Nephron progenitor cell (in vitro differentiated cells): ENCODE measurements around the gene BPIFB4.

ENCODE experiments used
- DNase-seq: peaks from one replicate; pipeline ENCODE4 v3.0.0; 2021
- H3K27ac Mint-ChIP-seq: 2 replicates; pipeline ENCODE4 v1.8.0; 2021; ENCODE audit warnings: mild to moderate bottlenecking, moderate library complexity, mixed read lengths
- H3K27me3 Mint-ChIP-seq: 2 replicates; pipeline ENCODE4 v1.8.0; 2021; ENCODE audit warnings: mild to moderate bottlenecking, low read depth, mixed read lengths; ENCODE audit not compliant: poor library complexity
- H3K36me3 Mint-ChIP-seq: 2 replicates; pipeline ENCODE4 v1.8.0; 2021; ENCODE audit warnings: low read depth, mixed read lengths
- H3K4me1 Mint-ChIP-seq: 2 replicates; pipeline ENCODE4 v1.8.0; 2021; ENCODE audit warnings: mixed read lengths
- H3K4me3 Mint-ChIP-seq: 2 replicates; pipeline ENCODE4 v1.8.0; 2021; ENCODE audit warnings: mild to moderate bottlenecking, moderate library complexity, mixed read lengths
- H3K9me3 Mint-ChIP-seq: 2 replicates; pipeline ENCODE4 v1.8.0; 2021; ENCODE audit warnings: mild to moderate bottlenecking, moderate library complexity, mixed read lengths
- TF ChIP-seq, protein P1 (sequence below): fragments of 200-600 bp; sonication (generic); IDR thresholded peaks from 2 replicates; pipeline ENCODE4 v1.5.0; 2021; ENCODE audit warnings: antibody characterized with exemption

Gene BPIFB4

DNA sequence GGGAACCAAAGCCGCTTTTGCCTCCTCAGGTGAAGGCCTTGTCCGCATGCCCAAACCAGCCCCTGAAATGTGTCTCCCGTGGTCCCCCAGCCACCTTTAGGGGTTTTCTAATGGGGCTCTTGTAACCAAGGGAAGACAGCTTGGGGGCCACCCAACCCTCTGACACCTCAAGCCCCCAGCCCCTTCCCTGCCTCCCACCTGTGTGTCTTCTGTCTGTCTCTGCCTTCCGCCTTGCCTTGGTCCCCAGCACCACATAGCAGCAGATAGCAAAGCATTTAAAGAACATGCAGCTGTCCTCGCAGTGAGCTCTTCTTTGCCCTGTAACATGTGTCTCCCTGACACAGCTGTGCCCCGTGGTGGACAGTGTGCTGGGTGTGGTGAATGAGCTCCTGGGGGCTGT lies 16.2 kb upstream of the BPIFB4 start:
- no peaks in the 10 kb centered on the region for H3K9me3 Mint-ChIP-seq

DNA sequence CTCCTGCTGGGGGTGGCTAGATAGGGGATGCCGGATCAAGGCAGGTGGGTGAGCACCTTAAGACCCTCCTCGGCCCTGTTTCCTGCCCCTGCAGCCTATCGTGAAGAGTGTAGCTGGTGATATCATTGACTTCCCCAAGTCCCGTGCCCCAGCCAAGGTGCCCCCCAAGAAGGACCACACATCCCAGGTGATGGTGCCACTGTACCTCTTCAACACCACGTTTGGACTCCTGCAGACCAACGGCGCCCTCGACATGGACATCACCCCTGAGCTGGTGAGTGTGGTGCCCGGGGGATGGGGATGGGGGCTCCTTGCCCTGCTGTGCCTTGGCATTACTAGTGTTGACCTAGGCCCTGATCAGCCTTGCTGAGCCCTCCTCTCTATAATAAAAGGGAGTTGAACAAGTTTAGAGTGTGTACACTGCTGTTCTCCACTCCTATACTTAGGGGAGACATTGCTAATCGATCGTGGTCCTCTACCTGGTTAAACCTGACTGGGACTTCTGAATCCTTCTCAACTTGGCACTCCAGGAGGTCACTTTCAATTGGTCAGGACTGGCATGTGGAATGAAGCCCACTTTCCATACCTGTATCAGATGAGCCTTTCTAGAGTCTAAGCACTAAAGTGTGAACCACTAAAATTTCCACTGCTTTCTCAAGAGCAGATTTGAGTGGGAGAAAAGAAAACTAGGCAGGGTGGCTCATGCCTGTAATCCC lies 14.7 kb upstream of the BPIFB4 start:
- Mint-ChIP-seq H3K9me3 (no peaks in the 10 kb centered on the region), H3K4me1 (peaks cover 4% of the 10 kb centered on the region), H3K27me3 (peaks cover 14% of the 10 kb centered on the region), H3K36me3 (no peaks in the 10 kb centered on the region), H3K4me3 (no peak overlapping the region), H3K27ac (no peak overlapping the region)
- no peak for DNase-seq
- TF ChIP-seq, protein P1, sequence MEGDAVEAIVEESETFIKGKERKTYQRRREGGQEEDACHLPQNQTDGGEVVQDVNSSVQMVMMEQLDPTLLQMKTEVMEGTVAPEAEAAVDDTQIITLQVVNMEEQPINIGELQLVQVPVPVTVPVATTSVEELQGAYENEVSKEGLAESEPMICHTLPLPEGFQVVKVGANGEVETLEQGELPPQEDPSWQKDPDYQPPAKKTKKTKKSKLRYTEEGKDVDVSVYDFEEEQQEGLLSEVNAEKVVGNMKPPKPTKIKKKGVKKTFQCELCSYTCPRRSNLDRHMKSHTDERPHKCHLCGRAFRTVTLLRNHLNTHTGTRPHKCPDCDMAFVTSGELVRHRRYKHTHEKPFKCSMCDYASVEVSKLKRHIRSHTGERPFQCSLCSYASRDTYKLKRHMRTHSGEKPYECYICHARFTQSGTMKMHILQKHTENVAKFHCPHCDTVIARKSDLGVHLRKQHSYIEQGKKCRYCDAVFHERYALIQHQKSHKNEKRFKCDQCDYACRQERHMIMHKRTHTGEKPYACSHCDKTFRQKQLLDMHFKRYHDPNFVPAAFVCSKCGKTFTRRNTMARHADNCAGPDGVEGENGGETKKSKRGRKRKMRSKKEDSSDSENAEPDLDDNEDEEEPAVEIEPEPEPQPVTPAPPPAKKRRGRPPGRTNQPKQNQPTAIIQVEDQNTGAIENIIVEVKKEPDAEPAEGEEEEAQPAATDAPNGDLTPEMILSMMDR, result no peak

More for the DNA sequence above, 16.2 kb upstream of the BPIFB4 start:
- DNase-seq, result no peak
- Mint-ChIP-seq H3K27me3 (peaks cover 10% of the 10 kb centered on the region), H3K4me3 (no peak overlapping the region), H3K4me1 (peaks cover 4% of the 10 kb centered on the region), H3K27ac (no peak overlapping the region), H3K36me3 (no peaks in the 10 kb centered on the region)
- TF ChIP-seq, protein P1, result no peak

DNA sequence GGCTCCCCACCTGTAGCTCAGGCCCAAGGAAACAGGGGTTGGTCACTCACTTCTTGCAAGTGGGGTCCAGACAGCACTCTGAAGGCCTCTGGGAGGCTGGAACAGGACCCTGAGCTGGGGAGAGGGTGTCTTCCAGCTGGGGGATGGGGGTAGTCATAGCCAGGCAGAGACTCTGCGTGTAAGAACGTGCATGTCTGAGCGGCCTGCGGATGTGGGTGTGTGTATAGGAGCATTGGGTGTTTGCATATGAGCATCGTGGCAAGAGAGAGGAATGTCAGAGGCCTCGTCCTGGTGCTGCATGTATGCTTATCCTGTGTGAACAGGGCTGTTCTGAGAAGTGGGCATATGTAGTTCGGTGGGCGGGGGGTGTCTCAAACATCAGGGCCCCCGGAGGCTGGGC lies 13.7 kb upstream of the BPIFB4 start:
- H3K27ac Mint-ChIP-seq, result no peak overlapping the region
- H3K4me3 Mint-ChIP-seq, result no peak overlapping the region
- no peak for DNase-seq
- H3K36me3 Mint-ChIP-seq, result no peaks in the 10 kb centered on the region
- peaks cover 14% of the 10 kb centered on the region for H3K27me3 Mint-ChIP-seq
- no peaks in the 10 kb centered on the region for H3K9me3 Mint-ChIP-seq
- TF ChIP-seq, protein P1, result no peak
- H3K4me1 Mint-ChIP-seq, result peaks cover 4% of the 10 kb centered on the region

DNA sequence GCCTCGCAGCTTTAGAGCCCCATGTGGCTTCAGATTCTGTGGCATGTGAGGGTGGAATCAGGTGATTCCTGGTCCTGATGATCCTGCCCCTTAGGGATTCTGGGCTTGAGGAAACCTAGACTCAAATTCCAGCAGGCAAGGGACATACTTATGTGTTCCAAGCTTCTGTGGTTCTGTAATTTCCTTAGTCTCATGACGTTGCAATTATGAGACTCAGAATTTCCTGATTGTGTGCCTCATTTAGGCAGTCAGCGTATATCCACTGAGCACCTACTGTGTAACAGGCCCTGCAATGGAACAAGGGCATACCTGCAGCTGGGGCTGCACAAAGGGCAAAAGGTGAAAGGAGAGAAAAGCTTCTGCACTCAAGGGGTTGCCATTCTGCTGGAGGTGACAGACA lies 11.6 kb upstream of the BPIFB4 start:
- Mint-ChIP-seq H3K4me1 (no peaks in the 10 kb centered on the region), H3K27ac (no peak overlapping the region), H3K4me3 (no peak overlapping the region), H3K27me3 (peaks cover 17% of the 10 kb centered on the region), H3K9me3 (no peaks in the 10 kb centered on the region), H3K36me3 (no peaks in the 10 kb centered on the region)
- TF ChIP-seq, protein P1, result no peak
- no peak for DNase-seq

DNA sequence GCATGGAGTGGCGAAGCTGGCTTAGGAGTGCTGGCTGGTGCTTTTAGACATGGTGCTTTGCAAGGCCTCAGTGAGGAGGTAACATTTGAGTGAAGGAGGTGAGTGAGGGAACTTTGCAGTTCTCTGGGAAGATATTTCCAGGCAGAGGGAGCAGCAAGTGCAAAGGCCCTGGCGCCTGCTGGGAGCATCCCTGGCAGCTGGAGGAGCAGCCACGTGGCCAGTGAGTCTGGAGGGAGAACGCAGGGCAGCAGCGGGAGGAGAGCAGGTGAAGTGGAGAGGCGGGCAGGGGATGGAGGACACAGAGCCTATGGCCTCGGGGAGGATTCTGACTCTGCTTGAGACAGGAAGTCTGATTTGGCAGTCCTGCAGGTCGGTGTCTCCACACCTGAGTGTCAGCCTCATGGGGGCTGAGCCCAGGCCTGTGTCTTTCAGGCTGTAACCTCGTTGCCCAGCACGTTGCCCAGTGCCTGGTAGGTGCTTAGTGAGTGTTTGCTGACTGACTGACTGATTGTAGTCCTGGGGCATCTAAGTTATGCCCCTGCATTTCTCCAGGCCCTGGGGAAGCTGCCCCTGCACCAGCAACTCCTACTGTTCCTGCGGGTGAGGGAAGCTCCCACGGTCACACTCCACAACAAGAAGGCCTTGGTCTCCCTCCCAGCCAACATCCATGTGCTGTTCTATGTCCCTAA lies 11.0 kb upstream of the BPIFB4 start:
- Mint-ChIP-seq H3K9me3 (no peaks in the 10 kb centered on the region), H3K36me3 (no peaks in the 10 kb centered on the region), H3K4me1 (no peaks in the 10 kb centered on the region), H3K27me3 (peaks cover 18% of the 10 kb centered on the region), H3K27ac (no peak overlapping the region), H3K4me3 (no peak overlapping the region)
- no peak for DNase-seq
- TF ChIP-seq, protein P1, result no peak
